NT2/D1 (cell line): ENCODE results near the gene C18orf32.

ENCODE experiments used
- DNase-seq: peaks from one replicate; pipeline ENCODE4 v3.0.0-alpha.2; 2011; ENCODE audit warnings: low read depth, low spot score
- H3K27me3 ChIP-seq: 2 replicates; pipeline ENCODE4 v1.6.0; 2011; ENCODE audit warnings: mild to moderate bottlenecking; ENCODE audit not compliant: insufficient read length, insufficient read depth
- H3K36me3 ChIP-seq: 2 replicates; pipeline ENCODE4 v1.6.1; 2011; ENCODE audit warnings: mild to moderate bottlenecking, low read length, mixed read lengths; ENCODE audit not compliant: insufficient read depth, insufficient read length
- H3K4me1 ChIP-seq: 2 replicates; pipeline ENCODE4 v1.5.1; 2011; ENCODE audit not compliant: insufficient read depth, insufficient read length
- H3K4me3 ChIP-seq: 2 replicates; pipeline ENCODE4 v1.5.1; 2011; ENCODE audit warnings: low read depth; ENCODE audit not compliant: insufficient read length
- H3K9ac ChIP-seq: 2 replicates; pipeline ENCODE4 v1.6.0; 2011; ENCODE audit warnings: low read depth; ENCODE audit not compliant: insufficient read length
- H3K9me3 ChIP-seq: 2 replicates; pipeline ENCODE4 v1.5.1; 2011; ENCODE audit warnings: mild to moderate bottlenecking, low read length; ENCODE audit not compliant: insufficient read depth
- SUZ12 ChIP-seq: IDR thresholded peaks from 2 replicates; pipeline ENCODE4 v1.6.1; 2011; ENCODE audit not compliant: insufficient read length, insufficient read depth; ENCODE audit errors: extremely low read depth
- YY1 ChIP-seq: IDR thresholded peaks from 2 replicates; pipeline ENCODE4 v1.6.1; 2011; ENCODE audit not compliant: insufficient read length, insufficient read depth
- ZNF274 ChIP-seq: IDR thresholded peaks from 2 replicates; pipeline ENCODE4 v1.6.1; 2011; ENCODE audit warnings: mild to moderate bottlenecking, low read depth, low read length

C18orf32 gene

DNA sequence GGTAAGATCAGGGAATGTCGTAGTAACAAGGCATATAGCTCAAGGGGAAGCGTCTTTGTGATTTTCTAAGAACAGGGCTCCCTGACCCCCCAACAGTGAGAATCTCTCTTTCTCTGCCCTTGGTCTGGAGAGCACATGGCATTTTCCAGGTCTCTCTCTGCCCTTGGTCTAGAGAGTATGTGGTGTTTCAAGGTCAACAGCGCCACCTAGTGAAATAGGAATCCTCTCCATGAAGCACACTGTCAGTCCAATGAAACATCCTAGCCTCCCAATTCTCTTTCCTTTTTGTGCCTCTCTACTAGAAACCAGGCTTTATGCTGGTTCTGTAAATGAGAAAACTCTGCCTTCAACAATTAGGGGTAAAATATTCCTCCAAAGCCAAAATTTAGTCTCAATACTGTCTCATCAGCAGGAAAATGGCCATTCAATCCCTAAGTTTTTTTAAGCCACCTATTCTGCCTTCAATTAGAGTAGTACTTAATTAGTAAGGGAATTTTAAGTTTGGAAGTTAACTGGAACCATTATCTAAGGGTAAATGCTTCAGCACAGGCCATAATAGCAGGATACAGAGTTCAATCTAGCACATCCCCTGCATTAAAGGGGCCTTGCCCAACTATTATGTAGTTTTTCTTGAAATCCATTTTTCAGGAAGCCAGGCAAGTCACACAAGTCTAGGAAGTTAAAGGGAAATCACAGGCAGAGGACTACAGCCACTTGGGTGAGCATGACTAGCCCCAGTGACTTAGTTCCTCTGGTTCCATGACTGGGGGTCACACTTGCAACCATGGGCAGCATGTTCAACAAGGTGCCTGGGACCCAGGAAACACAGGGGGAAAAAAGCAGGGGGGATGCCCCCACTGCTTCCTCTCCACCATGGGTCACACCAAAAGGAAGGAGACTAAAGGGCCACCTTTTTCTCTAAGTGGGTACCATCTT lies 39.0 kb downstream of the C18orf32 start:
- no peak overlapping the region for H3K9ac ChIP-seq
- H3K36me3 ChIP-seq = no peaks in the 10 kb centered on the region
- no peak for TF ChIP-seq YY1
- TF ChIP-seq ZNF274 = no peak
- no peak for TF ChIP-seq SUZ12
- H3K4me3 ChIP-seq = no peak overlapping the region
- H3K27me3 ChIP-seq = no peaks in the 10 kb centered on the region
- H3K9me3 ChIP-seq = peaks cover 35% of the 10 kb centered on the region
- no peaks in the 10 kb centered on the region for H3K4me1 ChIP-seq
- peak; percentile 73 for DNase-seq

DNA sequence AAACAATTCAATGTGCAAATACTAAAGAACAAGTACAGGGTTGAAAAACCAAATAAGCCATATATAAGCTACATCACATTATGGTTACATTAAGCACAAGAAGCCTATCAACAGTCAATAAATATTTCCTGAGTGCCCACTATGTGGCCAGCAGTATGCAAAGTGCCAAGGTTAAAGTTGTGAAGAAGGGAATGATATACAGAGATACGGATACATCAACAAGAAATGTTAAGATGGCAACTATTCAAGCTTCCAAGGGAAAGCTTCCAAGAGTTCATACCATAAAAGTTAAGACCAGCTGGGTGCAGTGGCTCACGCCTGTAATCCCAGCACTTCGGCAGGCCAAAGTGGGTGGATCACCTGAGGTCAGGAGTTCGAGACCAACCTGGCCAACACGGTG lies 40.6 kb downstream of the C18orf32 start:
- TF ChIP-seq SUZ12 (no peak), YY1 (no peak), ZNF274 (no peak)
- Histone ChIP-seq H3K9ac (no peak overlapping the region), H3K9me3 (peaks cover 29% of the 10 kb centered on the region), H3K4me3 (no peak overlapping the region), H3K4me1 (no peaks in the 10 kb centered on the region), H3K36me3 (no peaks in the 10 kb centered on the region), H3K27me3 (no peaks in the 10 kb centered on the region)
- no peak for DNase-seq

DNA sequence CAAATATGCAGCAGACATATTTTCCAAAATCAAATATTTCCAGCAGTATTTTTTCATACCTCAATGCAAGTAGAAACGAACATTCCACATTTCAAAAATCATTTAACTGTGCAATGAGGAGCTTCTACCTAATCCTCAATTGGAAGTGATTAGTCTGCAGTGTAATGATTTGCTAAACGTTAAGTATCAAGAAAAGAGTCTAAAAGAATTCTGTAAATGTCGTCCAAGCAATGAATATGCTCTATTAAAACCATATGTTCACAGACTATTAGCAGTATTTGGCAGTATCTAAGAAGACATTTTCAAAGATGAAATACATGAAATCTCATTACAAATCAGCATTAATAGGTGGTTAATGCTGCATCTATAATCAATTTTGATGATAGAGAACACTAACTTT lies 42.5 kb downstream of the C18orf32 start:
- no peak for DNase-seq
- Histone ChIP-seq H3K9ac (no peak overlapping the region), H3K4me1 (no peaks in the 10 kb centered on the region), H3K4me3 (no peak overlapping the region), H3K27me3 (no peaks in the 10 kb centered on the region), H3K9me3 (peaks cover 10% of the 10 kb centered on the region; the same call in 1 of the 2 replicates), H3K36me3 (no peaks in the 10 kb centered on the region)
- no peak for TF ChIP-seq YY1
- TF ChIP-seq ZNF274 = no peak
- TF ChIP-seq SUZ12 = no peak

DNA sequence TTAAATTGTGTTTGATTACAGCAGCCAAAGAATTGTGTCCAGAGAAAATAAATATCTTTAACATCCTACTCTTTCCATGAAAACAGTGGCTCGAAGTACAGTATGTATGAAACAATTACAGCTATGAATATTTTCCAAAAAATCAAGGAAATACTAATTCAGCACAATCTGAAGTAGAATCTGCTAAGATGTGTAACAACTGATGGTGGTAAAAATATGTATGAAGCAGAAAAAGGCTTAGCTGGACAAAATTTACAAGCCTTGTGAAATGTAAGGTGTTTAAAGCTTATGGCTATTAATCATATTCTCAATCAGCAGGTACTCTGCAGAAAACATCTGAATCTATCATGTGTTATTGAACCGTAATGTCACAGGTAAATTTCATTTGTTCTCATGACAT lies 43.2 kb downstream of the C18orf32 start:
- H3K9ac ChIP-seq = no peak overlapping the region
- TF ChIP-seq YY1 = no peak
- TF ChIP-seq ZNF274 = no peak
- no peak for TF ChIP-seq SUZ12
- no peak for DNase-seq
- H3K4me1 ChIP-seq = no peaks in the 10 kb centered on the region
- H3K9me3 ChIP-seq = 0 out of 2 replicates have a peak, but pooled peaks cover 5% of the 10 kb centered on the region
- no peak overlapping the region for H3K4me3 ChIP-seq
- H3K27me3 ChIP-seq = no peaks in the 10 kb centered on the region
- H3K36me3 ChIP-seq = no peaks in the 10 kb centered on the region

DNA sequence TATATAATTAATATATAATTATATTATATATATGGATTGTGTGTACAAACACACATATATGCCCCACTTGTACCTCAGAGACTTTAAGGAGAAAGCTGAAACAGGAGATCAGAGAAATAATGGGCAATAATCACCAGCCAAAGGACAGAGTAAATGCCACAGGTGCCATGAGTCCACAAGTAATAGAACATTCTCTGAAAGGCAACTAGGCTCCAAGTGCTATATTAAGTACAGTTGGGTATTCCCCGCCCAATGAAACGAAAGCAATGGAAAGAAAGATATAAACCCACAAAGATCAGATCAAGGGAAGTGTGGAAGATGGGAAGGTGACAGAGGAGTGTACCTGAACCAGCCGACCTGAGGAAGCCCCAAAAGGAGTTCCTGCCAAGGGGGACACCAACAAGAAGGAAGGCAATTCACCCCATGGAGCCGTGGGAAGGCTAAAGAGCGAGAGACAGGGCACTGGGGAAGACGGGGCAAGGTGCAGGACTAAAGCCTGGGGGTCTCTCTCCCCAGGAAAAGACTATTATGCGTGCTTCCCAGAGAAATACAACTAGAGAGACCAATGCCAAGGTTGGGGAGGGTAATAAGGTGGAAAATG lies 45.6 kb downstream of the C18orf32 start:
- Histone ChIP-seq H3K9me3 (0 out of 2 replicates have a peak, but pooled peaks cover 5% of the 10 kb centered on the region), H3K4me3 (no peak overlapping the region), H3K36me3 (no peaks in the 10 kb centered on the region), H3K4me1 (no peaks in the 10 kb centered on the region), H3K9ac (no peak overlapping the region), H3K27me3 (no peaks in the 10 kb centered on the region)
- DNase-seq = no peak
- no peak for TF ChIP-seq ZNF274
- no peak for TF ChIP-seq SUZ12
- TF ChIP-seq YY1 = no peak

DNA sequence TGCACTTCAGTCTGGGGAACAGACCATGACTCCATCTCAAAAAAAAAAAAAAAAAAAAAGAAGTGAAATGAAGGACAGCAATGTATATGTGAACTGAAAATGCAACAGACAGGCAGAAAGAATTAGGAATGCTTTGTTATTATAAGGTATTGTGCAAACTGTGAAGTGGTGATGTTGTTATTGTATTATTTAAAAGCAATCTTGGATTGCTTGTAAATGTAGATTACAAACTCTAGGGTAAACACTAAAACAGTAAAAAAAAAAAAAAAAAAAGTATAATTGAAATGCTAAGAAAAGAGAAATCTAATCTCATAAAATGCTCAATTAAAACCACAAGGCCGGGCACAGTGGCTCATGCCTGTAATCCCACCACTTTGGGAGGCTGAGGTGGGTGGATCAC lies 51.9 kb downstream of the C18orf32 start:
- H3K9me3 ChIP-seq = no peaks in the 10 kb centered on the region
- no peaks in the 10 kb centered on the region for H3K27me3 ChIP-seq
- TF ChIP-seq SUZ12 (no peak), ZNF274 (no peak), YY1 (no peak)
- no peak for DNase-seq
- H3K36me3 ChIP-seq = no peaks in the 10 kb centered on the region
- no peaks in the 10 kb centered on the region for H3K4me1 ChIP-seq
- no peak overlapping the region for H3K9ac ChIP-seq
- no peak overlapping the region for H3K4me3 ChIP-seq

DNA sequence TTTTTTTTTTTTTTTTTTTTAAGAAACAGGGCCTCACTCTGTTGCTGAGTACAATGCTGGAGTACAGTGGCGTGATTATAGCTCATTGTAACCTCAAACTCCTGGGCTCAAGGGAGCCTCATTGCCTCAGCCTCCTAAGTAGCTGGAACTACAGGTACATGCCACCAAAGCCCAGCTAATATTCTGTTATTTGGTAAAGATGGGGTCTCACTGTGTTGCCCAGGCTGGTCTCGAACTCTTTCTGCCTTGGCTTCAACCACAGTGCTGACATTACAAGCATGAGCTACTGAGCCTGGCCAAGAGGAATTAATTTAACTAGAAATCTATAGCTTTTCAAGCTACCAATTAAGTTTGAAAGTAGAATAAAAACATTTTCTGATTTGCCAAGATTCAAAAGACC lies 54.4 kb downstream of the C18orf32 start:
- Histone ChIP-seq H3K36me3 (peaks cover 3% of the 10 kb centered on the region), H3K9ac (no peak overlapping the region), H3K4me1 (no peaks in the 10 kb centered on the region), H3K27me3 (no peaks in the 10 kb centered on the region), H3K9me3 (no peaks in the 10 kb centered on the region), H3K4me3 (no peak overlapping the region)
- TF ChIP-seq YY1 (no peak), ZNF274 (no peak), SUZ12 (no peak)
- DNase-seq = no peak
